IMR-90 (cell line): ENCODE results near the gene OR8G5. TPM values are rescaled to one million over a fixed set of nuclear protein-coding genes. Genes with fewer than 3 reads are reported as not detected.

ENCODE experiments used
- ATAC-seq: fragments of 200-7000 bp; cut with Tn5 transposase; 2 replicates; pipeline ENCODE4 v1.9.1; 2020; ENCODE audit warnings: low read depth, mild to moderate bottlenecking, moderate library complexity
- BruUV-seq: library from RNA; stranded (reverse); fragments of 400-500 nt; replicated peaks from 2 replicates; lab custom pipeline; 2021; lab: Mats Ljungman, UMichigan
- CTCF ChIA-PET: fragments of 300-600 bp; formaldehyde crosslinking; extraction: SDS; loops from one replicate; lab custom pipeline; 2021; ENCODE audit warnings: antibody characterized with exemption; lab: Yijun Ruan, JAX
- POLR2A ChIA-PET: fragments of 300-600 bp; sonication (Branson Sonifier 250); formaldehyde crosslinking; loops from one replicate; lab custom pipeline; 2022; ENCODE audit warnings: antibody characterized with exemption; ENCODE audit not compliant: unreplicated experiment; lab: Charles Lee
- DNase-seq: peaks from one replicate; pipeline ENCODE4 v3.0.0; 2013
- H2AFZ ChIP-seq: replicated peaks from 2 replicates; pipeline ENCODE3; 2013; ENCODE audit warnings: low read length, mild to moderate bottlenecking; ENCODE audit not compliant: poor library complexity
- H2AK5ac ChIP-seq: 2 replicates; pipeline ENCODE4 v1.6.1; 2013; ENCODE audit warnings: low read depth, low read length, inconsistent platforms
- H2AK9ac ChIP-seq: replicated peaks from 2 replicates; pipeline ENCODE3; 2013; ENCODE audit warnings: mild to moderate bottlenecking, low read depth, low read length, moderate library complexity; ENCODE audit not compliant: poor library complexity
- H2BK120ac ChIP-seq: 2 replicates; pipeline ENCODE4 v1.6.1; 2013; ENCODE audit warnings: low read depth, low read length, inconsistent platforms
- H2BK15ac ChIP-seq: 3 replicates; pipeline ENCODE4 v1.6.1; 2013; ENCODE audit warnings: low read depth, low read length, inconsistent platforms
- H2BK20ac ChIP-seq: 2 replicates; pipeline ENCODE4 v1.6.1; 2013; ENCODE audit warnings: low read depth, mild to moderate bottlenecking, inconsistent platforms, low read length, moderate library complexity
- H2BK5ac ChIP-seq: 2 replicates; pipeline ENCODE4 v1.6.1; 2013; ENCODE audit warnings: mild to moderate bottlenecking, low read depth, low read length, inconsistent platforms; ENCODE audit not compliant: poor library complexity, severe bottlenecking
- H3K14ac ChIP-seq: replicated peaks from 2 replicates; pipeline ENCODE4 v1.6.1; 2013; ENCODE audit warnings: low read depth, low read length, inconsistent platforms
- H3K18ac ChIP-seq: 2 replicates; pipeline ENCODE4 v1.6.1; 2013; ENCODE audit warnings: low read depth, low read length, control low read depth
- H3K23ac ChIP-seq: 2 replicates; pipeline ENCODE4 v1.6.1; 2013; ENCODE audit warnings: low read depth, low read length, inconsistent platforms
- H3K27ac ChIP-seq: 2 replicates; pipeline ENCODE4 v1.5.1; 2013; ENCODE audit warnings: mild to moderate bottlenecking, control low read depth, low read length; ENCODE audit not compliant: insufficient read depth
- H3K27me3 ChIP-seq: 2 replicates; pipeline ENCODE4 v1.6.1; 2013; ENCODE audit warnings: low read length; ENCODE audit not compliant: control insufficient read depth, insufficient read depth
- H3K36me3 ChIP-seq: 2 replicates; pipeline ENCODE4 v1.6.1; 2013; ENCODE audit warnings: low read length, mixed read lengths; ENCODE audit not compliant: control insufficient read depth, insufficient read depth
- H3K4ac ChIP-seq: 2 replicates; pipeline ENCODE4 v1.6.1; 2013; ENCODE audit warnings: low read depth, low read length, inconsistent platforms
- H3K4me1 ChIP-seq: 2 replicates; pipeline ENCODE4 v1.6.1; 2013; ENCODE audit warnings: low read length, mixed read lengths; ENCODE audit not compliant: control insufficient read depth, insufficient read depth
- H3K4me2 ChIP-seq: 2 replicates; pipeline ENCODE4 v1.6.1; 2013; ENCODE audit warnings: low read depth, mild to moderate bottlenecking, control low read depth, low read length, moderate library complexity
- H3K4me3 ChIP-seq: 2 replicates; pipeline ENCODE4 v1.5.1; 2013; ENCODE audit warnings: low read depth, mild to moderate bottlenecking, control low read depth, low read length, moderate library complexity; ENCODE audit not compliant: insufficient read depth
- H3K56ac ChIP-seq: 2 replicates; pipeline ENCODE4 v1.6.1; 2013; ENCODE audit warnings: low read length, inconsistent platforms; ENCODE audit not compliant: insufficient read depth; ENCODE audit errors: extremely low read depth
- H3K79me1 ChIP-seq, 2 experiments: 2 replicates each; pipeline ENCODE4 v1.6.1; 2013; ENCODE audit warnings: low read length in 2 of 2, inconsistent platforms in 1 of 2, low read depth in 1 of 2
- H3K9ac ChIP-seq: 2 replicates; pipeline ENCODE4 v1.6.1; 2013; ENCODE audit warnings: low read depth, low read length, control low read depth
- H3K9me1 ChIP-seq: 2 replicates; pipeline ENCODE4 v1.6.1; 2013; ENCODE audit warnings: low read length, inconsistent platforms; ENCODE audit not compliant: insufficient read depth
- H3K9me3 ChIP-seq: 2 replicates; pipeline ENCODE4 v1.6.1; 2013; ENCODE audit warnings: low read length; ENCODE audit not compliant: control insufficient read depth, insufficient read depth
- H4K20me1 ChIP-seq: 2 replicates; pipeline ENCODE4 v1.6.1; 2013; ENCODE audit warnings: low read length, inconsistent platforms; ENCODE audit not compliant: insufficient read depth
- H4K5ac ChIP-seq: 2 replicates; pipeline ENCODE4 v1.6.1; 2013; ENCODE audit warnings: mild to moderate bottlenecking, low read depth, low read length, control low read depth
- H4K8ac ChIP-seq, 2 experiments: 2 replicates each; pipeline ENCODE4 v1.6.1; 2013; ENCODE audit warnings: low read depth in 2 of 2, low read length in 2 of 2, control low read depth in 1 of 2, inconsistent platforms in 1 of 2
- H4K91ac ChIP-seq: 2 replicates; pipeline ENCODE4 v1.6.1; 2013; ENCODE audit warnings: low read depth, low read length, inconsistent platforms; ENCODE audit not compliant: insufficient read depth
- BHLHE40 ChIP-seq: fragments of 150-350 bp; IDR thresholded peaks from 2 replicates; pipeline ENCODE4 v1.6.1; 2016; ENCODE audit warnings: mild to moderate bottlenecking, low read depth, low read length
- CEBPB ChIP-seq: IDR thresholded peaks from 2 replicates; pipeline ENCODE4 v1.6.1; 2012; ENCODE audit warnings: low read depth, low read length, improper control_type of control experiment
- FOS ChIP-seq: fragments of 150-350 bp; IDR thresholded peaks from 2 replicates; pipeline ENCODE4 v1.6.1; 2016; ENCODE audit warnings: low read depth, low read length
- MAFK ChIP-seq: IDR thresholded peaks from 2 replicates; pipeline ENCODE4 v1.6.1; 2012; ENCODE audit warnings: low read depth, low read length, improper control_type of control experiment
- MAZ ChIP-seq: IDR thresholded peaks from 2 replicates; pipeline ENCODE4 v1.6.1; 2012; ENCODE audit warnings: low read depth, mild to moderate bottlenecking, low read length, improper control_type of control experiment, moderate library complexity, borderline replicate concordance
- MXI1 ChIP-seq: IDR thresholded peaks from 2 replicates; pipeline ENCODE4 v1.6.1; 2012; ENCODE audit warnings: low read depth, mild to moderate bottlenecking, low read length, moderate library complexity, borderline replicate concordance
- NFE2L2 ChIP-seq: fragments of 150-350 bp; IDR thresholded peaks from 2 replicates; pipeline ENCODE4 v1.6.1; 2016; ENCODE audit warnings: low read depth, mild to moderate bottlenecking, low read length
- POLR2A ChIP-seq: IDR thresholded peaks from 2 replicates; pipeline ENCODE4 v1.6.1; 2012; ENCODE audit warnings: mild to moderate bottlenecking, low read depth, low read length
- RCOR1 ChIP-seq: IDR thresholded peaks from 2 replicates; pipeline ENCODE4 v1.6.1; 2012; ENCODE audit warnings: mild to moderate bottlenecking, low read length, improper control_type of control experiment; ENCODE audit not compliant: insufficient replicate concordance
- RFX5 ChIP-seq: IDR thresholded peaks from 2 replicates; pipeline ENCODE4 v1.8.0; 2012; ENCODE audit warnings: low read depth, mild to moderate bottlenecking, low read length, moderate library complexity
- SMC3 ChIP-seq: fragments of 150-350 bp; IDR thresholded peaks from 2 replicates; pipeline ENCODE4 v1.6.1; 2016; ENCODE audit warnings: low read depth, mild to moderate bottlenecking, antibody characterized with exemption, low read length, moderate library complexity
- dilution Hi-C: fragments of 300-500 bp; cut with HindIII; formaldehyde crosslinking; loops from one replicate; pipeline ENCODE4 v1.14.3; 2018; ENCODE audit warnings: low sequenced_read_pairs; ENCODE audit not compliant: unreplicated experiment
- in situ Hi-C: fragments of 300-500 bp; cut with MboI; formaldehyde crosslinking; loops from 3 replicates; pipeline ENCODE4 v1.14.3; 2019; ENCODE audit warnings: low sequenced_read_pairs, inconsistent platforms, mixed read lengths
- intact Hi-C: fragments of 100-400 bp; cut with micrococcal nuclease; formaldehyde crosslinking; loops from 2 replicates; pipeline ENCODE4 v1.10.0; 2022
- polyA plus RNA-seq, 3 experiments: library from polyadenylated mRNA; depleted of rRNA; stranded (reverse); fragments of >200 nt; gene quantifications; 2 replicates each; pipeline ENCODE4 v1.2.3, GENCODE V29; 2012; ENCODE audit warnings: low replicate concordance in 1 of 3
- total RNA-seq: library from RNA; depleted of rRNA; stranded (reverse); fragments of >200 nt; gene quantifications from 2 replicates; pipeline ENCODE4 v1.2.3, GENCODE V29; 2012
- TF ChIP-seq, protein P1 (sequence below): conservative IDR thresholded peaks from 2 replicates; pipeline ENCODE4 v1.5.1; 2012; ENCODE audit warnings: mild to moderate bottlenecking, low read depth, low read length, improper control_type of control experiment

Gene OR8G5
- total and polyA plus RNA-seq, 2 of the 4 experiments (the other 2 are of a cell fraction) = not detected

DNA sequence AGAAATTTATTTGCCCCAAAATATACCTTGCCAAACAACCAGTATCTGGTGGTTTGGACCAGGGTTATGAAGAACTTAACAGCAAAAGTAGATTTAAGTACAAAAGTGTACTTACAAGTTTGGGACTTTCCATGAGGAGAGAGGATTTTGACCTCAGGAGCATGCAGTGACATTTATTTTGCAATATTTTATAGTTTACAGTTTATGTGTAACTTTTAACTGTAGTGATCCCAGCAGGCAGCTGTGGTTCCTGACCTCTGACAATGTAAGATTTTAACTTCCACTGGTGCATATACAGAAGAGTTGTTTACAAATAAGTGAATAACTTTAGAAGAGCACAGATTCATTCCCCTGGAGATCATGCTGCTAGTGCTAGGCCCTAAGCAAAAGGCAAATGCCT is 50.9 kb downstream of the OR8G5 start (continued):
- TF ChIP-seq, protein P1, sequence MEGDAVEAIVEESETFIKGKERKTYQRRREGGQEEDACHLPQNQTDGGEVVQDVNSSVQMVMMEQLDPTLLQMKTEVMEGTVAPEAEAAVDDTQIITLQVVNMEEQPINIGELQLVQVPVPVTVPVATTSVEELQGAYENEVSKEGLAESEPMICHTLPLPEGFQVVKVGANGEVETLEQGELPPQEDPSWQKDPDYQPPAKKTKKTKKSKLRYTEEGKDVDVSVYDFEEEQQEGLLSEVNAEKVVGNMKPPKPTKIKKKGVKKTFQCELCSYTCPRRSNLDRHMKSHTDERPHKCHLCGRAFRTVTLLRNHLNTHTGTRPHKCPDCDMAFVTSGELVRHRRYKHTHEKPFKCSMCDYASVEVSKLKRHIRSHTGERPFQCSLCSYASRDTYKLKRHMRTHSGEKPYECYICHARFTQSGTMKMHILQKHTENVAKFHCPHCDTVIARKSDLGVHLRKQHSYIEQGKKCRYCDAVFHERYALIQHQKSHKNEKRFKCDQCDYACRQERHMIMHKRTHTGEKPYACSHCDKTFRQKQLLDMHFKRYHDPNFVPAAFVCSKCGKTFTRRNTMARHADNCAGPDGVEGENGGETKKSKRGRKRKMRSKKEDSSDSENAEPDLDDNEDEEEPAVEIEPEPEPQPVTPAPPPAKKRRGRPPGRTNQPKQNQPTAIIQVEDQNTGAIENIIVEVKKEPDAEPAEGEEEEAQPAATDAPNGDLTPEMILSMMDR = no peak
- TF ChIP-seq MAFK (no peak), POLR2A (no peak), NFE2L2 (no peak), MXI1 (no peak), BHLHE40 (no peak)

DNA sequence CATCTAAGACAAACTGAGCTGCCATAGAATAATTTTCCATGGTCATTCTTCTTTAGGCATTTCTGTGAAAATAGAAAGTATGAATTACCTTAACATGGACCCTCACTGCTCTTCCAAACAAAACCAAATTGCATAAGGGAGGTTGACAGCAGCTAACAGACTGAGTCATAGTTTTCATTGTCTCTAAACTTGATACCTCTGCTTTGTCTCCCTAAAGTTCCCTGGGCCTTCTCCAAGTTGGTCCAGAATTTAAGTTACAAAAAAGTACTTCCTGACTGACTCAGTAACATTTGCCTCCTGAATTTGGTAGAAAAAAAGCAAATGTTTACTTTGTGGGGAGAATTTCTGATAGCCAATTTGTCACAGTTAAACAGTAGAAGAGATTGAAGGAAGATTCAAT is 54.5 kb downstream of the OR8G5 start:
- 0 out of 2 replicates have a peak overlapping the region, but pooled peaks have one; percentile 71 for H2BK20ac ChIP-seq
- H2AK9ac ChIP-seq = no peak overlapping the region
- in situ Hi-C loops = loop anchor here (10.0 kb wide), 1 partner anchor 236 kb away; no protein-coding TSS in a partner anchor
- no peak overlapping the region for H4K91ac ChIP-seq
- H3K9ac ChIP-seq = no peak overlapping the region
- POLR2A ChIA-PET = no interaction called here
- no peak overlapping the region for H3K4me3 ChIP-seq
- H3K36me3 ChIP-seq = no peaks in the 10 kb centered on the region
- H3K18ac ChIP-seq = no peak overlapping the region; the same call in 1 of the 2 replicates
- 0 out of 2 replicates have a peak overlapping the region, but pooled peaks have one; percentile 16 for H3K4ac ChIP-seq
- no peaks in the 10 kb centered on the region for H3K9me3 ChIP-seq
- no peak overlapping the region for H3K27ac ChIP-seq
- DNase-seq = peak; percentile 4
- peak overlapping the region; percentile 46; the same call in 1 of the 2 replicates for H2BK120ac ChIP-seq
- peak overlapping the region; percentile 68; the same call in 1 of the 2 replicates for H4K5ac ChIP-seq
- no peak for ATAC-seq
- H3K56ac ChIP-seq = no peak overlapping the region
- H3K23ac ChIP-seq = no peak overlapping the region
- CTCF ChIA-PET = no interaction called here
- intact Hi-C loops = no loop called here
- dilution Hi-C loops = no loop called here
- no peaks in the 10 kb centered on the region for H3K79me1 ChIP-seq
- H3K14ac ChIP-seq = no peak overlapping the region
- H2BK5ac ChIP-seq = no peak overlapping the region
- H2AK5ac ChIP-seq = no peak overlapping the region
- no TSS peak for BruUV-seq
- H3K4me1 ChIP-seq = peaks cover 2% of the 10 kb centered on the region; the same call in 1 of the 2 replicates
- no peak overlapping the region for H3K4me2 ChIP-seq
- no peak overlapping the region for H2AFZ ChIP-seq
- H3K9me1 ChIP-seq = no peaks in the 10 kb centered on the region
- no peaks in the 10 kb centered on the region for H3K27me3 ChIP-seq
- H4K8ac ChIP-seq = no peak overlapping the region
- H2BK15ac ChIP-seq = no peak overlapping the region
- H4K20me1 ChIP-seq = no peaks in the 10 kb centered on the region
- TF ChIP-seq SMC3 = no peak
- TF ChIP-seq MAZ = no peak
- no peak for TF ChIP-seq POLR2A
- no peak for TF ChIP-seq NFE2L2
- TF ChIP-seq RFX5 = no peak
- TF ChIP-seq, protein P1 = no peak
- TF ChIP-seq RCOR1 = no peak
- no peak for TF ChIP-seq CEBPB
- TF ChIP-seq FOS = no peak
- no peak for TF ChIP-seq MXI1
